NCI-H446 treated with DMSO at 0.1 percent for 48 hours (cell line): ENCODE results near the gene RASSF5.
"Not testable (repeated sequence)": the region's sequence is repeated elsewhere in the genome, so short reads cannot be mapped to it uniquely, and the experiment has no call there.

Source experiments
- DNase-seq: peaks from one replicate; lab custom pipeline; 2025; lab: John Stamatoyannopoulos, UW

RASSF5 gene

GRCh38 chr1:206587904-206588303 is 80.6 kb downstream of the RASSF5 start:
- DNase-seq, result no peak

DNA sequence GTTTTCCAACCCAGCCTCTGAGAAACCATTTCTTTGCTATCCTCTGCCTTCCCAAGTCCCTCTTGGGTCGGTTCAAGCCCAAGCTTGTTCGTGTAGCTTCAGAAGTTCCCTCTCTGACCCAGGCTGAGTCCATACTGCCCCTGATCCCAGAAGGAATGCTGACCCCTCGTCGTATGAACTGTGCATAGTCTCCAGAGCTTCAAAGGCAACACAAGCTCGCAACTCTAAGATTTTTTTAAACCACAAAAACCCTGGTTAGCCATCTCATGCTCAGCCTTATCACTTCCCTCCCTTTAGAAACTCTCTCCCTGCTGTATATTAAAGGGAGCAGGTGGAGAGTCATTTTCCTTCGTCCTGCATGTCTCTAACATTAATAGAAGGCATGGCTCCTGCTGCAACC is 81.2 kb downstream of the RASSF5 start:
- DNase-seq, result no peak

- DNase-seq, result no peak
Measured at GRCh38 chr1:206589206-206589605, 81.9 kb downstream of the RASSF5 start.

GRCh38 chr1:206590025-206590758 is 82.9 kb downstream of the RASSF5 start:
- DNase-seq, result no peak

DNA sequence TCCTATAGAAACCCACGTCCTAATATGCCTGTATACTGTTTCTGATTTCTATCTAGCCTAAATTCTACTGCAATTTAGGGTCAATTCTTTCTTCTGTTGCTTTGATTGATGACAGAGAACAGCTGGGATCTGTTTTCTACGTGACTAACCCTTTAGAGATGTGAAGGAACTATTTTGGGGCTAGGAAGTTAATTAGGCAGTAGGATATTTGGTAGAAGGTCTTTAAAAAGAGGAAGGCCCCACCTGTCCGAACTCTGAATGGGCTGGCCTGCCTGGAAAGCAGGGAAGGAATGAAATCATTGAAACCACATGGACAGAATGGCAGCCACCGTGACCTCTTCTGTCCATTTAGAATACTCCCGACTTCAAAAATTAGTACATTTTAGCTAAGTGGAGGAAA is 83.9 kb downstream of the RASSF5 start:
- no peak for DNase-seq

GRCh38 chr1:206591696-206592095 is 84.4 kb downstream of the RASSF5 start:
- no peak for DNase-seq

GRCh38 chr1:206593351-206593925 is 86.1 kb downstream of the RASSF5 start:
- no peak for DNase-seq

DNA sequence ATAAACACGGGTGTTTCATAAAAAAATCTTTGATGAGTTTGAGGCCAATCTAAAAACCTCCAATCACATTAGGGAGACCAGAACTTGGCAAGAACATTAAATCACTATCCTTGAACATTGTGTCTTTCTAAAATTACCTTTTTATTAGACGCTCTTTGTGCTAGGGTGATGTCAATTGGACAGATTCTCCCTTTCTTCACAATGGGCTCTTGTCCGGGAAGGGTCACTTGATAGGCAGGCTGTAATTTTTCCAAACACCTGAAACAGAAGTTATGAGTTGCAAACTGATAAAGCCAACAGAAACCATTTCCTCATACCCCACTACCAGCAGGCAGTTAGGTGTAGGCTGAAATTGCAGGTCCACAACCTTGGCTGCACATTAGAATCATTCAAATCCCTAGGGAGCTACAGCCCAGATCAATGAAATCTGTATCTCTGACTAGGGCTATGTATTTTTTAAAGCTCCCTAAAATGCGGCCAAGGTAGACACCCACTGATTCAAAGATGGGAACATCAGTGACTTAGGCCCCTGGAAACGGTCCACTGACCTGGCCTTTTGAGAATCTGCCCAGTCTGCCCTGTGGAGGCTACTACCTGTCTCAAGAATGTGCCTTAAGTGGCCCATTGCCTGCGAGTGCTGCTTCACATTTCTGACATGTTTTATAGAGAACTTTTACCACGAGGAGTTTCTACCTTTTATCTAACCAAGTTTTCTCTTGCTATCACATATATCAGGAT is 88.4 kb downstream of the RASSF5 start:
- DNase-seq, result no peak

- no peak for DNase-seq
Measured at GRCh38 chr1:206596319-206596666, 89.0 kb downstream of the RASSF5 start.

GRCh38 chr1:206600527-206600926 is 93.2 kb downstream of the RASSF5 start:
- DNase-seq, result no peak

DNA sequence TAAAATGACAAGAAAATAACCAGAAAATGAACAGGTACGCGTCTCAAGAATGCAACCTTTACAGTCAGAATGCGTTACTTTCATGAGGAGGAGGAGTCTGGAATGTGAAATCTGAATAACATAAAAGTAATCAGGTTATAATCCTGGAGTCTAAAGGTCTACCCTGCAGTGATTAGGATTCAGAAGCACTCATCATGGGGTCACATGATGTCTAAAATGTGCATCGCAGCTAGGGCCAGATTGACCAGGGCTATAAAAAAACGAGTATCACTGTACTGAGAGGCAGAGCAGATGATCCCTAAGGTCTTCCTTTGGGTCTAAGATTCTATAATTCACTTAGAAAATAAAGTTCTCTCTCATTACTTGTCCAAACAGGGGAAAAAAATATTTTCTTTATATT is 97.5 kb downstream of the RASSF5 start:
- no peak for DNase-seq

DNA sequence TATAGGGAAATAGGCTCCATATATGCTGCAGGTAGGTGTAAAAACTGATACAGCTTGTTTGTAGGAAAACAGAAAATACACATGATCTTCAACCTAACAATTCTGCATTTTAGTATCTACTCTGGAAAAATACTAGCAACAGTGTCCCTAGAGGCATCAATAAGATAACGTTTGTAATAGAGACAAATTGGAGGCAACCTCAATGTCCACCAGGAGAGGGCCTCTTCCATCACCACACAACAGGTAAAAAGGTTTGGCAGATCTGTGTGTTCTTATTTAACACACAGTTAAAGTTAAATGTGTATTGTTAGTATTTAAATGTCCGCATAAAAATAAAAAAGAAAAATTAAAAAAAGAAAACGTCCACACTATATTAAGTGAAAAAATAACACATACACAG is 99.5 kb downstream of the RASSF5 start:
- no peak for DNase-seq

DNA sequence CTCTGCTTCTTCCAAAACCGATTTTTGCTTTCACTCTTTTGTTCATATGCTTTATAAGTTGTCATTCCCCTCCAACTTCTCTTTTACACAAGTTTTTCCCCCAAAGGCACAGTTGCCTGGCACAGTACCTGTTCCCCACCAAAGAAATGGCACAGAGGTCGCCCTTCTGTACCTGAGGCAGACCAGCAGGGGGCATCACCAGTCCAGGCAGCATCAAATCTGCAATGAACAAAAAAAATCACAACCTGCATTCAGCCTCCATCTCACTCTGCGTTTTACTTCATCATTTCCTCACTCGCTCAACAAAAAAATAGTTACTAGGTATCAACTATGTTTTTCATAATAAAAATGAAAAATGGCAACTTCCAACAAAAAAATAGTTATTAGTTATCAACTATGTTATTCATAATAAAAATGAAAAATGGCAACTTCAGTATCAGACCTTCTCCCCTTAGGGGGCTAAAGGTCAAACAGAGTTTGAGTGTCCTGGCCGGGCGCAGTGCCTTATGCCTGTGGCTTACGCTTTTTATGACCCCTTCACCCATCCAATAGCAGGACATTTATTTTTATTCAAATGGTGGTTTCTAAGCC is 100.9 kb downstream of the RASSF5 start:
- DNase-seq, result no peak

DNA sequence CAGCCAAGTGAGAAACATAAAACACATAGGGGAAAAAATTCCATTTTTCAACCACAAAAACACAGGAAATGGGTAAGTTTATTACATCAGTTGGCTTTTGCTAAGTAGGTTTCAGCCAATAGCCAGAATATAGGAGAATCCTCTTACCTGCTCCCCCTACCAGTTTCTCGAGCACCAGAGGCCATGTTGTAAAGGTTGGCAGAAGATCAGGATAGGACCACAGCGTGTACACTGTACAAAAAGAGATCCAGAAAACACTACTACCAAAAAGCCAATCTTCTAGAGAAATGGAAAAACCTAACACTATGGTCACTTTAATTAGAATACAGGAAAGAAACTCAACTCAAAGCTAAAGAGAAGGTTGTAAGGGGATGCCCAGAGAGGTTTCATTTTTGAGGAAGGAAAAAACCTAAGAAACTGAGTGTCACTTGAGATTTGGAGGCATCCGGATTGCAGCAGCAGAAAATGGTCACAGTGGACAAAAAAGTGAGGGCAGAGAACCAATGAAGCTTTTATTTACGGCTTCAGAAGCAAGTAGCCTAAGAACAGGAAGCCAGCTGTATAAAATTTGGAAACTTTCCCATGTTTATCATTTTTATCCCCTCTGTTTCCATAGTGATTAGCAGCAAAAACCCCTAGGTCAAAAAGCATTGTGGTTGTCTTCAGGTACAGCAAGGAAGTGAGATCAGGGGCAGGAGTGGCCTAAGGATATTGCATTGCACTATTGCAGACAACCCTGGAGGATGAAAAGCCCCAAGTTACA is 102.1 kb downstream of the RASSF5 start:
- no peak for DNase-seq

DNA sequence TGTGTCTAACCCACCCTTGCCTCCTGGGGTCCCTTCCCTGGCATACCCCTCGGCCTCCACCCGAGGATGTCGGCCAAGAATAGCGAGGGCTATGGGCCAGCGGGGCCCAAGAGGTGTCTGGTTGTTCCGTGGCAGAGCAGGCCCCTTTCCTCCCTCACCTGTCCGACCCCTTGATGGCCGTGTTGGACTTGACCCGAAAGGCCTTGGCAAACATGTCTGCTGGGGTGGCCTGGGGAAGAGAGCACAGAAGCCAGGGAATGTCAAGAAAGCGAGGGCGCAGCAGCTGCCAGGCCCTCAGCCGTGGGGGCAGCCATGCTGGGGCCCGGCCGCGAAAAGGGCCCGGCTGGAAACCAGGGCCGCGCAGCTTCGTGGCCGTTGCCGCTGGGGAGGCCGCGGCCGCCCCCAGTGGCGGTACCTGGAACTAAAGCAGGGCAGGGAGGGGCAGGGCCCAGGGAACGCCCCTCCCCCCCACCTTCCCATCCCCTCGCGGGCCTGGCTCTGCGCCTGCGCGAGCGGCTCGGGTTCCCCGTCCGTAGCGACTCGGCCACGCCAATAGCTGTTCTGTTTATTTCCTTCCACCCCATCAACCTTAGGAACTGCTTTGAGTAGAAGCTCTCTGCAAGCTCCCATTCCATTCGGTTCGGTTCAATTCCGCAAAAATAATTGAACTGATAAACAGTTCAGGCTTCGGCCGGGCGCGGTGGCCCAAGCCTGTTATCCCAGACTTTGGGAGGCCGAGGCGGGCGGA is 105.0 kb downstream of the RASSF5 start, which contains the start of gene EIF2D:
EIF2D (minus strand) TSS at position 337 of the 748 bp plus-strand sequence; CDS start at position 214, 123 bp downstream.
- DNase-seq, result peak; percentile 88

DNA sequence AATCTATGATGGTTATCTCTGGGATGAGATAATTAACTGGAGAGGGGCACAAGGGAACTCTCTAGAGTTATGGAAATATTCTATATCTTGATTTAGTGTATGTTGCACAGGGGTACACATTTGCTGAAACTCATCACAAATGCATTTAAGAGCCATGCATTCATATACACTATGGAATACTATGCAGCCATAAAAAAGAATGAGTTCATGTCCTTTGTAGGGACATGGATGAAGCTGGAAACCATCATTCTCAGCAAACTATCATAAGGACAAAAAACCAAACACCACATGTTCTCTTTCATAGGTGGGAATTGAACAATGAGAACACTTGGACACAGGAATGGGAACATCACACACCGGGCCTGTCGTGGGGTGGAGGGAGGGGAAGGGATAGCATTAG is 119.1 kb downstream of the RASSF5 start:
- not testable (repeated sequence) for DNase-seq

DNA sequence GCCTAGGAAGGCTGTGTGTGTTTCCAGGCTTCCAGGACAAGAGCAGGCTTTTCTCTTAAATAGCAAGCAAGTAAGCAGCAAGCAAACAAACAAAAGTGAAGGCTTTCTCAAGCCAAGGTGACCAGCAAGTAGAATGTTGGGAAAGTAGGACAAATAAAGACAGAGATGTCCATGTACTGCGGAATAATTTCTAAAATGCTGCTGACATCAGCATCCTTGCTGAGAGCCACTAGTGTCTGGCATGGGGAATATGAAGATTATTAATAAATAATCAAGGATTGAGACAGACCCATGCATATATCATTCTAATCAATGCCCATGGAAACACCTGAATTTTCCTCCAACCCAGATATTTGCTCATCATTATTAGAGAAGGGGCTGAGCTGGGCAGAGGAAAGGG is 121.6 kb downstream of the RASSF5 start:
- no peak for DNase-seq

DNA sequence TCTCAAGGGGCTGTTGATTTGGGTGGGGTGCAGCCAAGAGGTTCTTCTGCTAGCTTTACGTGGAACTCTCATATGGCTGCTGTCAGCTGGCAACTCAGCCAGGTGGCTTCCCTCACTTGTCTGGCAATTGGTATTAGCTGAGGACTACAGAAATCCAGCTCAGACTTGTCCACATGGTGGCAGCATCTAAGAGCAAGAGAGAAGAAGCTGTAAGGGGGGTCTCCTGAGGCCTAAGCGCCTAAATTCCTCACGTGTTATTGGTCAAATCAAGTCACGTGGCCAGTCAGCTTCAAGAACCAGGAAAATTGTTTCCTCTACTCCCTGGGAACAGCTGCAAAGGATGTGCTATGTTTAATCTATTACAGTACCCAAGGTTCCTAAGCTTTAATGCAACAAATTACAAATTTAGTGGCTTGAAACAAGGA is 123.8 kb downstream of the RASSF5 start:
- peak; percentile 92 for DNase-seq

DNA sequence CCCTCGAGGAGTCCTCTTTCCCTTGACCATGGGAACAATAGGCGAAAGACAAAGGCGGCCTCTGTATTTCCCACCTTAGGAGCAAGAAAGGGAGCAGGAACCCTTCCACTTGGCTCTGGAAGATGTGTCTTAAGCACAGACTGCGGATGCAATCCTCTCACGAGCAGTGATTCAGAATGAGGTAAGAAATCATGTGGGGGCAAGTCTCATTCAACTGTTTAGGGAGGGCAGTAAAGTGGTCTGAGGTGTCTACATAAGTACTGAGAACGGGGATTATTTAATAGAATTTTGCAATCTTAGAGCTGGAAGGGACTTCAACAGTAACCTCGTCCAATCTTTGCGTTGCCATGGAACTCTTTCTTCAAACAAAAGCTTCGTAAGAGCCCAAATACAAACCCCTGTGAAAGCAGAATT is 126.4 kb downstream of the RASSF5 start:
- DNase-seq, result no peak

GRCh38 chr1:206634365-206635079 is 127.2 kb downstream of the RASSF5 start:
- DNase-seq, result peak; percentile 75
